HG03520 (cell line): Measurements from ENCODE around the gene RUVBL1.
A peak's percentile ranks its signal among the peaks of the same experiment; 100 is the strongest.

ENCODE experiments used
- ATAC-seq: cut with Tn5 transposase; IDR thresholded peaks from one replicate; pipeline ENCODE4 v1.9.1; 2021; ENCODE audit warnings: mild to moderate bottlenecking, moderate library complexity; ENCODE audit not compliant: unreplicated experiment

Gene RUVBL1

DNA sequence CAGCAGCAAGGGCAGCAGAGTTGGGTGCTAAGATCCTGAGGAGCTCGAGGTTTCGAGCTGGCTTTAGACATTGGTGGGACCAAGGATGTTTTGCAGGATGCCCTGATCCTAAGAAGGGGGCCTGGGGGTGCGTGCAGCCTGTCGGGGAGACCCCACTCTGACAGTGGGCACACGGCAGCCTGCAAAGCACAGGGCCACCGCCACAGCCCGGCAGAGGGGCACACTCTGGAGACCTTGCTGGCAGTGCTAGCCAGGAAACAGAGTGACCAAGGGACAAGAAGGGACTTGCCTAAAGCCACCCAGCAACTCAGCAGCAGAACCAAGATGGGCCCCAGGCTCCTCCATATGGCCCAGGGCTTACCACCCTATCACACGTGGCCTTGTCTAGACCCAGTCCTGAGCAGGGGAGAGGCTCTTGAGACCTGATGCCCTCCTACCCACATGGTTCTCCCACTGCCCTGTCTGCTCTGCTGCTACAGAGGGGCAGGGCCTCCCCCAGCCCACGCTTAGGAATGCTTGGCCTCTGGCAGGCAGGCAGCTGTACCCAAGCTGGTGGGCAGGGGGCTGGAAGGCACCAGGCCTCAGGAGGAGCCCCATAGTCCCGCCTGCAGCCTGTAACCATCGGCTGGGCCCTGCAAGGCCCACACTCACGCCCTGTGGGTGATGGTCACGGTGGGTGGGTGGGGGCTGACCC lies 52.6 kb downstream of the RUVBL1 start:
- no peak for ATAC-seq

GRCh38 chr3:128069271-128069670 lies 54.3 kb downstream of the RUVBL1 start:
- no peak for ATAC-seq

DNA sequence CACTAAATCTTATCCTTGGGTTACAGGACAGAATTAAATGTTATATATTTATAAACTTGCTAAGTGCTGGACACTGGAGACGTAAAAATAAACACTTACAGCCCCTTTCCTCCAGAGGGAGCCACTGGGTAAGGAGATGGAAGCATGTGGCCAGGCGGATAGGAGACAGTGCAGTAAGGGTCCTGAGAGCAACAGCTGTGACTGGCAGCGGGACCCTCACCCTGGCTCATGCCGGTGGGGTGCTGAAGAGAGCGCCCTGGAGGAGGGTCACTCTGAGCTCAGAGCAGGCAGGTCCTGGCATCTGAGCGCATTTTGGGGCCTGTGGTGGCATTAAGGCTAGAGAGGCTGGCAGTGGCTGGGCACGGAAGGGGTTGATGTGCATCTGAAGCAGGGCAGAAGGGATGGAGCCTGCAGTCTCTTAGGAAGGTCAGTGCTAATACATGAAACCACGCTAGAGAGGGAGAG lies 55.4 kb downstream of the RUVBL1 start:
- ATAC-seq, result no peak

GRCh38 chr3:128067489-128067888 lies 56.1 kb downstream of the RUVBL1 start:
- ATAC-seq, result no peak

GRCh38 chr3:128066676-128067075 lies 56.9 kb downstream of the RUVBL1 start:
- ATAC-seq, result no peak

DNA sequence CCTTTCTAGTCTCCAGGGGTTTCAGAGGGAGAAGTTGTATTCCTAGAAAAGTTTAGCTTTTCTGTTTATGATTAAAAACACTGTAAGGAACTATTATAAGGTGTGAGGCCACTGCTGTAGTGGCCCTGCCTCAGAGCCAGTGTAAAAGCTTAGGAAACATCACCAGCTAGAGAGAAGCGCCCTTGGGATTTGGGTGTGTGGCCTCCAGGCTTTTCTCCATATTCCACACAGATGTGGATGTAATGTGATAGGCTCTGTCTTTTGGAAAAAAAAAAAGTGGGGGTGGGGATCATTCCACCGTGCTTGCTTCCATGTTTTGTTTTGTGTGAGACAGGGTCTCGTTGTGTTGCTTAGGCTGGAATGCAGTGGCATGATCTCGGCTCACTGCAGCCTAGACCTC lies 57.5 kb downstream of the RUVBL1 start:
- ATAC-seq, result no peak

GRCh38 chr3:128064962-128065361 lies 58.6 kb downstream of the RUVBL1 start:
- no peak for ATAC-seq

DNA sequence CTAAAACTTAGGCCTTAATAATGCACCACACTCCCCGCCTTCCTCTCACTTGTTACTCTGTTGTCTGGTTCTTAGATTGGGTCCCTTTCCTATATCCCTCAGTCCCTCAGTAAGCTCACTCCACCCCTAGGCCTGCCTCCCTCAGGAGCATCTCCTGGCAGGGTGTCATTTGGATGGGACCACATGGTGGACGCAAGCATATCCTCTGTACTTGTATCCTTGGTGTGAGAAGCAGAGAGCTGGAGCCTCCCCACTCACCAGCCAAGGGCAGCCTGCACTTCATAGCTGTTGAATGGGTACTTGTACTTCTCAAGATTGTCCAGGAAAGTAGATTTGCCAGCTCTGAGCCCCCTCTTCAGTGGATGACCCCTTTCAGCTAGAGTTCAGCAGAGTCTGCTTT lies 59.7 kb downstream of the RUVBL1 start:
- ATAC-seq, result no peak

DNA sequence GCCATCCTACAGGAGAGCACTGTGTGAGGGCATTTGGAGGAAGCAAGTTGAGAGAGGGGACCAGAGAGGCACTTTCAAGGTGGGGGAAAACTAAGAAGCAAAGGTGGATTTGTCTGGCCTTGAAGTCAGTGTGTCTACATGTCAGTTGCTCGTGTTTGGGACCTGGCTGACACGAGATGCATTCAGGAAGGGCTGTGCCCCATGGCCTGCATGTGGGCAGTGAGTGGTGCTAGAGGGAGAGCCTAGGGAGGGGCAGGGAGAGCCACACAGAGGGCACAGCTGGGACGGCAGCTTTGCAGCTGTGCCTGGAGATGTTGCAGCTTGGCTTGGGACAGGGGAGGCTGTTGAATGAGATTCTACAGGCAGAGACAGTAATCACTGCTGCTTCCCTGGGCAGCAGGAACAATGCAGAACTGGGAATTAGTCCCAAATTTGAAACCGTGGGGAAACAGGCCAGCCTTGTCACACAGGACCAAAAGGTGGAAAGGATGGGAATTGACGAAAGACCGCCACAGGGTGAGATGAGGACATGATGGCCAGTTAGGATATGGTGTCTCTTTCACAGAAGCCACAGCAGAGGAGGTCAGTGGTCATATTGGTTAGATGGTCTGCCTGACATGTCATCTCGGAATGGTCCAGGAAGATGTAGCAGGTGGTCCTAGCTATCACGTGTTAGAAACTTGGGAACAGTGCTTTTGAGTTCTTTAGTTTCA lies 61.4 kb downstream of the RUVBL1 start:
- ATAC-seq, result no peak

DNA sequence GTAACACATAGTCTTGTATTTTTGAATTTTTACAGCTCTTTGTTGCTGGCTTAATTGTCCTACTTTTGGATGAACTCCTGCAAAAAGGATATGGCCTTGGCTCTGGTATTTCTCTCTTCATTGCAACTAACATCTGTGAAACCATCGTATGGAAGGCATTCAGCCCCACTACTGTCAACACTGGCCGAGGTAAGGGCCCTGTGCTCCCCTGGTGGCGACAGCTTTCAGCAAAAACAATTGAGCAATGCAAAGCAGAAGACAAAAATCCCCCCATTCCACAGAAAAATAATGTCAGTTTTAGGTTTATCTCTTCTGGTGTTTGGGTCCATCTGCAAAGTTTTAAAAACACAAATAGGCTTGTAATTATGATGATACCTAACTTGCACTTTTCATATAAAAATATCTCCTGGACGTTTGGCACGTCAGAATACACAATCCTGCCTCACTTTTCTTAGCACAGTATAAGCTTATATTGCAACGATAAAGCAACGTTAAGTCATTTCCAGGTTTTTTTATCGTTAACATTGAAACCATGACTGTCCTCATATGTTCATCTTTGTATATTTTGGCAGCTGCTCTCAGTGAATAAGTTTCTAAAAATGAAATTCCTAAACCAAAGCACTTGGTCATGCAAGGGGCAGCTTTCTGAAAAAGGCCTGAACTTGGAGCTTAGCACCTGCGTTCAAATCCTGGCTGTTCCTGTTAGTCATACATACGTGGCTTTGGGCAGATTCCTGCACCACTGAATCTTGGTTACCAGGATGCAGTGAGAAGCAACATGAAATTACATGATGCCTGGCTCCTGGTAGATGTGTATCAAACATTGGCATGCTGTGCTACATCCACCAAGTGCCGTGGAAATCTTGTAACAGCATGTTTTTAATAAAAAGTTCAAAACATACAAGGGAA lies 62.9 kb downstream of the RUVBL1 start:
- no peak for ATAC-seq

- no peak for ATAC-seq
Measured at GRCh38 chr3:128056258-128056657, 67.4 kb downstream of the RUVBL1 start.

DNA sequence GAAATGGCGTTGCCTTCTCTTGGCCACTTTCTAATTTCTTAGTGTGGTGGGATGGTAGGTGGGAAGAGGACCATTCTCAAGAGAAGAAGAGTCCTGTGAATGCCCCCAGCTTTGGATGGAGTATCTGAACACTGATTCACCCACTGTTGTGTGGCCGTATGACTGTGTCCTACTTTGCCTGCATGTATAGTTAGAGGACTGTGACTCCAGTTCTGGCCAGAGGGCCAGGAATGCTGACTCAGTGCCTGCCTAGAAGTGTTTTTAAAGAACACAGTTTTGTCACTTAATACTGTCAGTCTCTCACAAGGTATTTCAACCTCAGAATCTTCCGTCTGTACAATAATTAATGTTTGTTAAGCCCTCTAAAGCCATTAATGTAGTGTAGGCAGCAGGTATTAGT lies 69.2 kb downstream of the RUVBL1 start:
- ATAC-seq, result no peak

GRCh38 chr3:128053614-128054013 lies 70.0 kb downstream of the RUVBL1 start:
- no peak for ATAC-seq

DNA sequence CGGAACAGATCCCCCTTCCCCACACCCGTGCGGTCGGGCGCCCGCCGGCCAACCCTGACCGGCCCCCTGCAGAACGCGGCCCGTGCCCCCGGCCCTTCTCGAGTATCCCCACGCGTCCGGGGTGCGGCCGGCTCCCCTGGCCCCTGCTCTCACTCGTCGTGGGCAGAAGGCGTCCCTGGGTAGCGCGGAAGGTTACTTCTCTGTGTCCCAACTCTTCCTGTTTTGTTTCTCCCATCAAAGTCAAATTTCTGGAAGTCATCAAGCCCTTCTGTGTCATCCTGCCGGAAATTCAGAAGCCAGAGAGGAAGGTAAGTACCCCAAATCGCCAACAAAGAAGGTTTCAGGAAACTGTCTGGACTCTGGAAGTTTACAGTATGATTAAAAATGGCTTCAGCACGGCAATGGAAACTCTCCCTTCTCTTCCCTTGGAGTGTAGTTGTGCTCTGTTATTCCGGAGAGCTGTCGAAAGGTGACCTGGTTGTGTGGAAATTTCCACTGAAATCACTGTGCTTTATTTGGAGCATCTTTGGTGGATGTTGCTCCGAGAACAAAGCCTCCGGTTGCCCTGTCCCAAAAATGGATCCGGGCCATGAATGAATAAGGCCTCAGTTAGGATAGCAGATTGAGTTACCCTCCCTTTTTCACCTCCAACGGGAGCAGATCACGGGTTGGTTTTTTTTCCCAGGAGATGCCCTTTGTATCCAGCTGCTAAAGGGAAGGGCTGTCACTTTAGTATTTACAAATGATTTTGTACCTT lies 70.8 kb downstream of the RUVBL1 start:
- ATAC-seq, result no peak

- ATAC-seq, result peak; percentile 83
Measured at GRCh38 chr3:128051837-128052594, 71.6 kb downstream of the RUVBL1 start, which contains the start of gene SEC61A1. SEC61A1 (plus strand) TSS chr3:128052437; CDS start chr3:128052553, 116 bp downstream.

DNA sequence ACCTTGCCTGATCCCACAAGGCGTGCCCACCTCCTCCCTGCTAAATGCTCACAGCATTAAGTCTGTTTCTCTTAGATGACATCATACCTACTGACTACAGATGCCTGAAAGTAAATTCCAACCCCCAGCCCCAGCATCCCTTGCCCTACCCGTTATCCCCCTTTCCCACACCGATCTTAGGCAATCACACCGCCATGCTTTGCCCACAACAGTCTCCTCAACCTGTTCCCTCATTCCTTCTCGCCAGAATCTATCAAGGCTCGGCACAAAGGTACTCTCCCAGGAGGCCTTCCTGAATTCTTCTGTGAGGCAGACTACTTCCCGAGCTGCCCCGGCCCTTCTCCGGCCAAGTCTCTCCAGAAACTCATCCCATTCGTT lies 72.2 kb downstream of the RUVBL1 start:
- no peak for ATAC-seq

DNA sequence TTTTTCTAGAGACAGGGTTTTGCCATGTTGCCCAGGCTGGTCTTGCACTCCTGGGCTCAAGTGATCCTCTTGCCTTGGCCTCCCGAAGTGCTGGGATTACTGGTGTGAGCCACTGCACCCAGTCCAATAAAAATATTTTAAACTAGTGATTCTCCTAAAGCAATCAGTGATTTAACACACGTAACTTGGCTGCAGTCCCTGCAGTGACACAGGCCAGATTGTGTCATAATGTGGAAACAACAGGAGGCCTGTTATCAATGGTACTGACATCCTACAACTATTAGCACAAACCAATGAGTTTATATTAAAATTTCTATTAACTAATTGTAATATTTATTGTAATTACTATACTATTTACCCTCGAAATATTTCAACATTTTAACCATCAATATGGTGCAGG lies 73.0 kb downstream of the RUVBL1 start:
- no peak for ATAC-seq

- no peak for ATAC-seq
Measured at GRCh38 chr3:128041344-128041743, 82.3 kb downstream of the RUVBL1 start.

DNA sequence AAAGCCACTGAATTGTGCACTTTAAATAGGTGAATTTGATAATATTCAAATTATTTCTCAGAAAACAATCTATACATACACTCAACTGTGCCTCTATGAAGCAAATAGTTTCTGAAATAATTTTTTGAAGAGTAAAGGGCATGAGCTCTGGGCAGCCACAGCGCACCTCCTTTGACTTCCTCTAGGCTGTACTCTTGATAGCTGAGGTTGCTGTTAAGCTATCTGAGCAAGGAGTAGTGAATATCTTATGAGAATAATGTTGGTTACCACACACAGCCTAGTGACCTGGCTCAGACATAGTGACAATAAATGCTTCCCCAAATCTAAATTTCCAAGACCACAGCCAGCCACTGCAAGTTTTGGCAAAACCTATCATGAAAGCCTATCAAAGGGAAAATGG lies 83.0 kb downstream of the RUVBL1 start:
- ATAC-seq, result no peak

- no peak for ATAC-seq
Measured at GRCh38 chr3:128040041-128040440, 83.6 kb downstream of the RUVBL1 start.
